ENCODE results near the gene SEMA3D. TPM values are rescaled to one million over a fixed set of nuclear protein-coding genes. Genes with fewer than 3 reads are reported as not detected.

SEMA3D gene
- total and polyA plus RNA-seq, 2 of the 13 experiments (the other 11 are each of a cell fraction or from before 2014, with no cell fraction given) = 0.07 TPM; not detected in 1

DNA sequence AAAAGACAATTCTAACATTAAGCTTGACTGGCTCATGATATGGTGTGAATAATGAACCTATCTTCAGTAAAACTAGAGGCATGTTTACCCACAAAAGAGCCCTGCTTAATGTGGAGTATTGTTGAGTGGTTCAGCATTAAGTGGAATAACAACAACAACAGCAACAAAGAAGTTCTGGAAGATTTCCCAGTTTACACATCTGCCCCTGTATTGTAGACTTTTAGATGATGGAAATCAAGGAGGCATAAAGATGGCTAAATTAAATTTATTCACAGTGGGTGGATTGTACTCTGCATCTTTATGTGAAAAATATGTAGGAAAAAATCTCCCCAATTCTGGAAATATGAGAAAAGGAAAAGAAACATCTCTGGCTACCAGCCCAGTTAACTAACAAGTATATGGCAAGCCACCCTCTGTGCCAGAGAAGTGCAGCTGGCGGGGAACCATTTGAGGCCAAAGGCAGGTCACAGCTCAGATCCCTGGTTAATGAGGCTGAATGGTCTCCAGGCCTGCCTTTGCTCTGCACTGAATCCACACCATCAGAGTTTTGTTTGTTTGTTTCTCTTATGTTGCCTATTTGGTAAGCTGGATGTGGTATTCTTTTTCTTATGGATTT, 186.0 kb downstream of the SEMA3D start:
- in situ Hi-C loops (cut with HindIII; ENCODE audit: extremely low pct_ligation_motif_present, low pct_unique_long_range_greater_than_20kb) = loop anchor here (25.0 kb wide), 1 partner anchor 514 kb away; no protein-coding TSS in a partner anchor
- CTCF ChIA-PET (ENCODE audit: low intra/inter-chr PET ratio, low total read pairs) = no interaction called here
- no peaks in the 10 kb centered on the region for H3K79me2 ChIP-seq (ENCODE audit: insufficient read depth, low read length)
- H3K9ac ChIP-seq (ENCODE audit: insufficient read depth, low read depth, low read length) = no peak overlapping the region
- ATAC-seq (no peak), DNase-seq (ENCODE audit: low spot score) (no peak), FAIRE-seq (no peak)
- intact Hi-C loops (cut with micrococcal nuclease; ENCODE audit: unreplicated experiment) = no loop called here
- no peaks in the 10 kb centered on the region for H4K20me1 ChIP-seq (ENCODE audit: insufficient read depth, low read length)
- no peak overlapping the region for H2AFZ ChIP-seq (ENCODE audit: low read length)
- no TSS peak for BruUV-seq (replicated peaks)
- no peak overlapping the region for H3K4me2 ChIP-seq (ENCODE audit: low read depth, low read length)
- H3K36me3 ChIP-seq (replicated peaks in 1 of 2; ENCODE audit: control insufficient read depth in 1 of 2, insufficient read depth in 2 of 2, low read length in 2 of 2) = no peaks in the 10 kb centered on the region
- no peak overlapping the region for H3K4me3 ChIP-seq (replicated peaks in 1 of 3; ENCODE audit: insufficient read depth in 1 of 3, low read depth in 2 of 3, low read length in 3 of 3)
- TF ChIP-seq RAD51 (IDR thresholded peaks at IDR 0.05; ENCODE audit: borderline replicate concordance) (no peak), ARID2 (CRISPR knock-in tag; IDR thresholded peaks at IDR 0.05; ENCODE audit: borderline replicate concordance) (no peak), MATR3 (CRISPR knock-in tag; IDR thresholded peaks at IDR 0.05) (no peak), ZNF230 (CRISPR knock-in tag; IDR thresholded peaks at IDR 0.05) (no peak), ZBTB38 (CRISPR knock-in tag; IDR thresholded peaks at IDR 0.05) (no peak), NFRKB (IDR thresholded peaks at IDR 0.05) (no peak), KMT2B (CRISPR knock-in tag; IDR thresholded peaks at IDR 0.05) (no peak), ZNF12 (CRISPR knock-in tag; IDR thresholded peaks at IDR 0.05) (no peak), ZNF501 (CRISPR knock-in tag; IDR thresholded peaks at IDR 0.05) (no peak), PAWR (CRISPR knock-in tag; IDR thresholded peaks at IDR 0.05; ENCODE audit: borderline replicate concordance) (no peak)
- no peaks in the 10 kb centered on the region for H3K9me3 ChIP-seq (ENCODE audit: low read length)
- H3K27ac ChIP-seq (ENCODE audit: extremely low read length, insufficient read depth, low read length) = no peak overlapping the region
- no peaks in the 10 kb centered on the region for H3K4me1 ChIP-seq (ENCODE audit: insufficient read depth, low read length)
- 0% methylated on average over 1 of the region's 1 CpG for WGBS (ENCODE audit: low lambda C conversion rate)
- no peaks in the 10 kb centered on the region for H3K27me3 ChIP-seq (ENCODE audit: control insufficient read depth in 1 of 2, insufficient read depth in 2 of 2, low read length in 2 of 2)
- POLR2A ChIA-PET = no interaction called here

DNA sequence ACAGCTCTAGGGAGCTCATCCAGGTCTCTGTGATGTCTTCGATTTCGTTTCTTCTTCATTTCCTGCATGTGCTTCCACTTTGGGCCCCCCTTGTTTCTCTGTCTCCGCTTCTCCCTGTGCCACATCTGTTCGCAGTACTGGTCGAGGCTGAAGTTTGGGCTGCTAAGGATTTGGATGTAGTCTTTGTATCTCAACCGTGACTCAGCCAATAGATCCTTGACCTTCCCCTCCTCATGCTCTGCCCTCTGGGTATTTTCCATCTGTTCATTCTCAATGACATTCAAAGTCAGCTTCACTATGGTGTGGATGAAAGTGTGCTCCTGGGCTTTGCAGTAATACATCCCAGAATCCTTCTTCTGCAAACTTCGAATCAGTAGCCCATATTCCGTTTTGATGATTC, 187.4 kb downstream of the SEMA3D start:
- POLR2A ChIA-PET = no interaction called here
- FAIRE-seq = no peak

More for the DNA sequence above, 187.4 kb downstream of the SEMA3D start:
- ATAC-seq (no peak), DNase-seq (ENCODE audit: low spot score) (no peak)
- CTCF ChIA-PET (ENCODE audit: low intra/inter-chr PET ratio, low total read pairs) = interaction anchor here (0.8 kb wide), 1 partner anchor 853 kb away, joined by 3 read pairs; no protein-coding TSS in a partner anchor
- Histone ChIP-seq H3K4me2 (ENCODE audit: low read depth, low read length) (no peak overlapping the region), H4K20me1 (ENCODE audit: insufficient read depth, low read length) (no peaks in the 10 kb centered on the region), H3K27ac (ENCODE audit: extremely low read length, insufficient read depth, low read length) (no peak overlapping the region), H3K79me2 (ENCODE audit: insufficient read depth, low read length) (no peaks in the 10 kb centered on the region), H3K4me3 (replicated peaks in 1 of 3; ENCODE audit: insufficient read depth in 1 of 3, low read depth in 2 of 3, low read length in 3 of 3) (no peak overlapping the region), H2AFZ (ENCODE audit: low read length) (no peak overlapping the region), H3K27me3 (ENCODE audit: control insufficient read depth in 1 of 2, insufficient read depth in 2 of 2, low read length in 2 of 2) (no peaks in the 10 kb centered on the region), H3K9ac (ENCODE audit: insufficient read depth, low read depth, low read length) (no peak overlapping the region), H3K9me3 (ENCODE audit: low read length) (no peaks in the 10 kb centered on the region), H3K36me3 (replicated peaks in 1 of 2; ENCODE audit: control insufficient read depth in 1 of 2, insufficient read depth in 2 of 2, low read length in 2 of 2) (no peaks in the 10 kb centered on the region), H3K4me1 (ENCODE audit: insufficient read depth, low read length) (no peaks in the 10 kb centered on the region)
- BruUV-seq (replicated peaks) = no TSS peak
- intact Hi-C loops (cut with micrococcal nuclease; ENCODE audit: unreplicated experiment) (no loop called here), in situ Hi-C loops (cut with HindIII; ENCODE audit: extremely low pct_ligation_motif_present, low pct_unique_long_range_greater_than_20kb) (no loop called here)
- no peak for TF ChIP-seq ZFP36L1 (CRISPR knock-in tag; IDR thresholded peaks at IDR 0.05)
- TF ChIP-seq, protein P1, sequence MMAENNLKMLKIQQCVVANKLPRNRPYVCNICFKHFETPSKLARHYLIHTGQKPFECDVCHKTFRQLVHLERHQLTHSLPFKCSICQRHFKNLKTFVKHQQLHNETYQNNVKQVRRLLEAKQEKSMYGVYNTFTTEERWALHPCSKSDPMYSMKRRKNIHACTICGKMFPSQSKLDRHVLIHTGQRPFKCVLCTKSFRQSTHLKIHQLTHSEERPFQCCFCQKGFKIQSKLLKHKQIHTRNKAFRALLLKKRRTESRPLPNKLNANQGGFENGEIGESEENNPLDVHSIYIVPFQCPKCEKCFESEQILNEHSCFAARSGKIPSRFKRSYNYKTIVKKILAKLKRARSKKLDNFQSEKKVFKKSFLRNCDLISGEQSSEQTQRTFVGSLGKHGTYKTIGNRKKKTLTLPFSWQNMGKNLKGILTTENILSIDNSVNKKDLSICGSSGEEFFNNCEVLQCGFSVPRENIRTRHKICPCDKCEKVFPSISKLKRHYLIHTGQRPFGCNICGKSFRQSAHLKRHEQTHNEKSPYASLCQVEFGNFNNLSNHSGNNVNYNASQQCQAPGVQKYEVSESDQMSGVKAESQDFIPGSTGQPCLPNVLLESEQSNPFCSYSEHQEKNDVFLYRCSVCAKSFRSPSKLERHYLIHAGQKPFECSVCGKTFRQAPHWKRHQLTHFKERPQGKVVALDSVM (CRISPR knock-in tag; IDR thresholded peaks at IDR 0.05) = no peak
- TF ChIP-seq, protein P2, sequence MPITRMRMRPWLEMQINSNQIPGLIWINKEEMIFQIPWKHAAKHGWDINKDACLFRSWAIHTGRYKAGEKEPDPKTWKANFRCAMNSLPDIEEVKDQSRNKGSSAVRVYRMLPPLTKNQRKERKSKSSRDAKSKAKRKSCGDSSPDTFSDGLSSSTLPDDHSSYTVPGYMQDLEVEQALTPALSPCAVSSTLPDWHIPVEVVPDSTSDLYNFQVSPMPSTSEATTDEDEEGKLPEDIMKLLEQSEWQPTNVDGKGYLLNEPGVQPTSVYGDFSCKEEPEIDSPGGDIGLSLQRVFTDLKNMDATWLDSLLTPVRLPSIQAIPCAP (CRISPR knock-in tag; IDR thresholded peaks at IDR 0.05; ENCODE audit: low read depth) = no peak
- TF ChIP-seq KMT2B (CRISPR knock-in tag; IDR thresholded peaks at IDR 0.05) = no peak
- WGBS (ENCODE audit: low lambda C conversion rate) = 7% methylated on average over 8 of the region's 8 CpGs
